DOHH2 (cell line): ENCODE results near the gene EXOSC9.

Experiments used
- H3F3A ChIP-seq: fragments of 200-600 bp; sonication (generic), shearing (Covaris generic); 2 replicates; pipeline ENCODE4 v1.6.0; 2016; ENCODE audit warnings: antibody characterized with exemption, mild to moderate bottlenecking; ENCODE audit not compliant: control insufficient read depth, insufficient read depth
- H3K27ac ChIP-seq: fragments of 200-600 bp; sonication (generic); 2 replicates; pipeline ENCODE4 v1.5.1; 2014; ENCODE audit warnings: low read depth, mild to moderate bottlenecking, low read length, moderate library complexity
- H3K27me3 ChIP-seq: fragments of 200-600 bp; sonication (generic); 2 replicates; pipeline ENCODE4 v1.6.1; 2014; ENCODE audit warnings: mild to moderate bottlenecking, low read length, mixed read lengths; ENCODE audit not compliant: control insufficient read depth
- H3K36me3 ChIP-seq: fragments of 200-600 bp; sonication (generic); 2 replicates; pipeline ENCODE4 v1.6.1; 2014; ENCODE audit warnings: mild to moderate bottlenecking, low read length, moderate library complexity, mixed read lengths; ENCODE audit not compliant: control insufficient read depth
- H3K4me1 ChIP-seq: fragments of 200-600 bp; sonication (generic); 2 replicates; pipeline ENCODE4 v1.6.1; 2014; ENCODE audit warnings: mild to moderate bottlenecking, low read length, mixed read lengths; ENCODE audit not compliant: control insufficient read depth
- H3K4me2 ChIP-seq: fragments of 200-600 bp; sonication (generic); 2 replicates; pipeline ENCODE4 v1.6.0; 2014; ENCODE audit warnings: mild to moderate bottlenecking, low read length, moderate library complexity
- H3K4me3 ChIP-seq: fragments of 200-600 bp; sonication (generic); 2 replicates; pipeline ENCODE4 v1.5.1; 2014; ENCODE audit warnings: mild to moderate bottlenecking, low read length, mixed read lengths
- H3K79me2 ChIP-seq: fragments of 200-600 bp; sonication (generic); 2 replicates; pipeline ENCODE4 v1.6.1; 2014; ENCODE audit warnings: mild to moderate bottlenecking, low read length, mixed read lengths; ENCODE audit not compliant: control insufficient read depth
- H3K9me2 ChIP-seq: fragments of 200-600 bp; sonication (generic); replicated peaks from 2 replicates; pipeline ENCODE4 v1.6.1; 2014; ENCODE audit warnings: mild to moderate bottlenecking, low read length, mixed read lengths; ENCODE audit not compliant: control insufficient read depth
- H3K9me3 ChIP-seq: fragments of 200-600 bp; sonication (generic); 2 replicates; pipeline ENCODE4 v1.6.1; 2014; ENCODE audit warnings: antibody characterized with exemption, low read length, mixed read lengths; ENCODE audit not compliant: control insufficient read depth, insufficient read depth
- H4K20me1 ChIP-seq: fragments of 200-600 bp; sonication (generic); 2 replicates; pipeline ENCODE4 v1.6.0; 2014; ENCODE audit warnings: low read depth, mild to moderate bottlenecking, antibody characterized with exemption, low read length, moderate library complexity; ENCODE audit not compliant: control insufficient read depth, insufficient read depth
- EZH2phosphoT487 ChIP-seq: fragments of 200-600 bp; sonication (generic); IDR thresholded peaks from 2 replicates; pipeline ENCODE4 v1.6.1; 2017; ENCODE audit warnings: borderline replicate concordance, mild to moderate bottlenecking, antibody characterized with exemption, low read length, moderate library complexity, mixed read lengths
- TF ChIP-seq, protein P1 (sequence below): fragments of 200-600 bp; sonication (generic); IDR thresholded peaks from one replicate; pipeline ENCODE4 v1.5.1; 2014; ENCODE audit warnings: antibody characterized with exemption, mild to moderate bottlenecking, low read depth, low read length; ENCODE audit not compliant: poor library complexity, severe bottlenecking

Gene EXOSC9

DNA sequence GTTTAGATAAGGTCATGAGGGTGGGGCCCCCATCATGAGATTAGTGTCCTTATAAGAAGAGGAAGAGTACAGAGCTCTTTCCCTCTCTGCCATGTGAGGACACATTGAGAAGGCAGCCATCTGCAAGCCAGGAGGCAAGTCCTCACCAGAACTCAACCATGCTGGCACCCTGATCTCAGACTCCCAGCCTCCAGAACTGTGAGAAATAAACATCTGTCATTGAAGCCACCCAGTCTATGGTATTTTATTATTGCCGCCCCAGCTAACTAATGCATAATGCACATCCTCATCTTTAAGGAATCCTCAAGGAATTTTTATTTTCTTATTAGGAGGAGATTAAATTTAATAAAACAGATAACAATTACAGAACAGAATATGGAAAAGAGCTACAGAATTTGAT lies 16.7 kb upstream of the EXOSC9 start:
- H3K36me3 ChIP-seq = no peaks in the 10 kb centered on the region
- H3F3A ChIP-seq = no peaks in the 10 kb centered on the region
- no peaks in the 10 kb centered on the region for H3K9me2 ChIP-seq
- TF ChIP-seq, protein P1, sequence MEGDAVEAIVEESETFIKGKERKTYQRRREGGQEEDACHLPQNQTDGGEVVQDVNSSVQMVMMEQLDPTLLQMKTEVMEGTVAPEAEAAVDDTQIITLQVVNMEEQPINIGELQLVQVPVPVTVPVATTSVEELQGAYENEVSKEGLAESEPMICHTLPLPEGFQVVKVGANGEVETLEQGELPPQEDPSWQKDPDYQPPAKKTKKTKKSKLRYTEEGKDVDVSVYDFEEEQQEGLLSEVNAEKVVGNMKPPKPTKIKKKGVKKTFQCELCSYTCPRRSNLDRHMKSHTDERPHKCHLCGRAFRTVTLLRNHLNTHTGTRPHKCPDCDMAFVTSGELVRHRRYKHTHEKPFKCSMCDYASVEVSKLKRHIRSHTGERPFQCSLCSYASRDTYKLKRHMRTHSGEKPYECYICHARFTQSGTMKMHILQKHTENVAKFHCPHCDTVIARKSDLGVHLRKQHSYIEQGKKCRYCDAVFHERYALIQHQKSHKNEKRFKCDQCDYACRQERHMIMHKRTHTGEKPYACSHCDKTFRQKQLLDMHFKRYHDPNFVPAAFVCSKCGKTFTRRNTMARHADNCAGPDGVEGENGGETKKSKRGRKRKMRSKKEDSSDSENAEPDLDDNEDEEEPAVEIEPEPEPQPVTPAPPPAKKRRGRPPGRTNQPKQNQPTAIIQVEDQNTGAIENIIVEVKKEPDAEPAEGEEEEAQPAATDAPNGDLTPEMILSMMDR = no peak
- TF ChIP-seq EZH2phosphoT487 = no peak
- no peaks in the 10 kb centered on the region for H3K79me2 ChIP-seq
- H3K4me1 ChIP-seq = no peaks in the 10 kb centered on the region
- no peak overlapping the region for H3K4me2 ChIP-seq
- H3K27ac ChIP-seq = no peak overlapping the region
- H4K20me1 ChIP-seq = no peaks in the 10 kb centered on the region
- H3K4me3 ChIP-seq = no peak overlapping the region
- no peaks in the 10 kb centered on the region for H3K9me3 ChIP-seq
- peaks cover 5% of the 10 kb centered on the region; the same call in 1 of the 2 replicates for H3K27me3 ChIP-seq

GRCh38 chr4:121784975-121785374 lies 16.1 kb upstream of the EXOSC9 start:
- no peaks in the 10 kb centered on the region for H3K9me3 ChIP-seq
- H3K4me1 ChIP-seq = no peaks in the 10 kb centered on the region
- no peak overlapping the region for H3K27ac ChIP-seq
- no peaks in the 10 kb centered on the region for H3K36me3 ChIP-seq
- TF ChIP-seq EZH2phosphoT487 = no peak
- TF ChIP-seq, protein P1 = no peak
- no peak overlapping the region for H3K4me3 ChIP-seq
- H3K27me3 ChIP-seq = peaks cover 5% of the 10 kb centered on the region
- no peak overlapping the region for H3K4me2 ChIP-seq
- H3F3A ChIP-seq = no peaks in the 10 kb centered on the region
- H3K9me2 ChIP-seq = no peaks in the 10 kb centered on the region
- H3K79me2 ChIP-seq = no peaks in the 10 kb centered on the region
- H4K20me1 ChIP-seq = no peaks in the 10 kb centered on the region

- no peaks in the 10 kb centered on the region for H4K20me1 ChIP-seq
- TF ChIP-seq EZH2phosphoT487 = no peak
- TF ChIP-seq, protein P1 = no peak
- H3K9me2 ChIP-seq = no peaks in the 10 kb centered on the region
- H3K4me2 ChIP-seq = no peak overlapping the region
- peaks cover 8% of the 10 kb centered on the region for H3K27me3 ChIP-seq
- no peaks in the 10 kb centered on the region for H3K4me1 ChIP-seq
- H3K27ac ChIP-seq = no peak overlapping the region
- H3K36me3 ChIP-seq = no peaks in the 10 kb centered on the region
- H3K9me3 ChIP-seq = no peaks in the 10 kb centered on the region
- no peaks in the 10 kb centered on the region for H3K79me2 ChIP-seq
- H3F3A ChIP-seq = no peaks in the 10 kb centered on the region
- H3K4me3 ChIP-seq = no peak overlapping the region
Observed at GRCh38 chr4:121785479-121785878, 15.6 kb upstream of the EXOSC9 start.

- no peak overlapping the region for H3K4me2 ChIP-seq
- no peaks in the 10 kb centered on the region for H3K4me1 ChIP-seq
- no peak overlapping the region for H3K27ac ChIP-seq
Observed at GRCh38 chr4:121786221-121786620, 14.9 kb upstream of the EXOSC9 start.

More at GRCh38 chr4:121786221-121786620, 14.9 kb upstream of the EXOSC9 start:
- Histone ChIP-seq H3K79me2 (no peaks in the 10 kb centered on the region), H3K27me3 (peaks cover 12% of the 10 kb centered on the region), H3K9me3 (no peaks in the 10 kb centered on the region), H3K36me3 (no peaks in the 10 kb centered on the region), H3K9me2 (no peaks in the 10 kb centered on the region), H3F3A (no peaks in the 10 kb centered on the region), H3K4me3 (no peak overlapping the region), H4K20me1 (no peaks in the 10 kb centered on the region)
- TF ChIP-seq, protein P1 = no peak
- no peak for TF ChIP-seq EZH2phosphoT487
